Testis (tissue), 3 donors: ENCODE data around the gene CPNE4. TPM values are rescaled to one million over a fixed set of nuclear protein-coding genes. Genes with fewer than 3 reads are reported as not detected.
A peak's percentile ranks its signal among the peaks of the same experiment; 100 is the strongest.

ENCODE experiments used
- DNase-seq: peaks from one replicate; pipeline ENCODE4 v3.0.0-alpha.2; 2019
- H3K27ac ChIP-seq, 2 donors: fragments of 200-600 bp; sonication (generic); one replicate each; pipeline ENCODE4 v1.5.1; 2019
- H3K27me3 ChIP-seq: fragments of 200-600 bp; sonication (generic); one replicate; pipeline ENCODE4 v1.5.1; 2019
- H3K36me3 ChIP-seq: fragments of 200-600 bp; sonication (generic); one replicate; pipeline ENCODE4 v1.5.1; 2017; ENCODE audit warnings: low read depth; ENCODE audit errors: missing control alignments
- H3K4me1 ChIP-seq: fragments of 200-600 bp; sonication (generic); one replicate; pipeline ENCODE4 v1.5.1; 2019
- H3K4me3 ChIP-seq, 2 donors: fragments of 200-600 bp; sonication (generic); one replicate each; pipeline ENCODE4 v1.5.1; 2017 to 2019
- H3K9me3 ChIP-seq: fragments of 200-600 bp; sonication (generic); one replicate; pipeline ENCODE4 v1.5.1; 2017
- CTCF ChIP-seq, 3 experiments: fragments of 450-650 bp in 2 of 3; fragments of 200-600 bp in 1 of 3; sonication (generic) in 1 of 3; IDR thresholded peaks; one replicate each; pipeline ENCODE4 v1.5.1; 2016 to 2019; ENCODE audit warnings: antibody characterized with exemption in 3 of 3, mild to moderate bottlenecking in 2 of 3, moderate library complexity in 1 of 3
- POLR2A ChIP-seq: fragments of 450-650 bp; IDR thresholded peaks from one replicate; pipeline ENCODE4 v1.6.1; 2017; ENCODE audit warnings: antibody characterized with exemption, mild to moderate bottlenecking, moderate library complexity
- WGBS, 2 donors: methylation state at CpG; one replicate each; pipeline ENCODE4 v1.1.5; 2018; 5-methylcytosine and 5-hydroxymethylcytosine counted together
- intact Hi-C: fragments of 100-400 bp; cut with DNase I; formaldehyde crosslinking; loops from one replicate; pipeline ENCODE4 v1.15.1; 2023; ENCODE audit warnings: low total_unique reads
- polyA plus RNA-seq: library from polyadenylated mRNA; stranded (reverse); fragments of 350-450 nt; fragmentation: Illumina TruSeq; extraction: RNeasy Lipid Tissue Mini Kit (QIAGEN cat#74804); gene quantifications from one replicate; pipeline ENCODE4 v1.2.3, GENCODE V29; 2014; ENCODE audit warnings: low read depth, low replicate concordance; ENCODE audit not compliant: insufficient read depth
- total RNA-seq, 2 donors: library from RNA; depleted of rRNA; stranded (reverse); fragments of >200 nt; gene quantifications; one replicate each; pipeline ENCODE4 v1.2.3, GENCODE V29; 2016

The CPNE4 gene
- total and polyA plus RNA-seq, 3 donors from 2014 or later = 2.4 to 8.4 (median 4.5) TPM

- DNase-seq = no peak
- TF ChIP-seq CTCF (IDR thresholded peaks at IDR 0.05) = no peak
- no peak for TF ChIP-seq POLR2A
Measured at GRCh38 chr3:131608741-131609140, 426.1 kb downstream of the CPNE4 start.

GRCh38 chr3:131608296-131608695, 426.5 kb downstream of the CPNE4 start:
- Histone ChIP-seq H3K4me3 (no peak overlapping the region), H3K36me3 (no peaks in the 10 kb centered on the region), H3K9me3 (no peaks in the 10 kb centered on the region), H3K27me3 (no peaks in the 10 kb centered on the region), H3K27ac (no peak overlapping the region), H3K4me1 (peaks cover 3% of the 10 kb centered on the region)
- DNase-seq = no peak
- intact Hi-C loops = no loop called here
- no peak for TF ChIP-seq CTCF (IDR thresholded peaks at IDR 0.05)
- TF ChIP-seq POLR2A = no peak
- WGBS, 2 donors = 85 to 89% methylated on average over 1 of the region's 1 CpG

More at GRCh38 chr3:131608741-131609140, 426.1 kb downstream of the CPNE4 start:
- H3K27me3 ChIP-seq = no peaks in the 10 kb centered on the region
- no peaks in the 10 kb centered on the region for H3K36me3 ChIP-seq
- no peak overlapping the region for H3K27ac ChIP-seq
- H3K4me1 ChIP-seq = peaks cover 3% of the 10 kb centered on the region
- intact Hi-C loops = no loop called here
- H3K4me3 ChIP-seq = no peak overlapping the region
- H3K9me3 ChIP-seq = no peaks in the 10 kb centered on the region

GRCh38 chr3:131605916-131606315, 428.9 kb downstream of the CPNE4 start:
- peaks cover 3% of the 10 kb centered on the region for H3K4me1 ChIP-seq
- TF ChIP-seq POLR2A (no peak), CTCF (IDR thresholded peaks at IDR 0.05) (no peak)
- H3K9me3 ChIP-seq = no peaks in the 10 kb centered on the region
- intact Hi-C loops = no loop called here
- no peaks in the 10 kb centered on the region for H3K27me3 ChIP-seq
- DNase-seq = no peak
- H3K27ac ChIP-seq = no peak overlapping the region
- no peaks in the 10 kb centered on the region for H3K36me3 ChIP-seq
- WGBS, 2 donors = 76 to 79% methylated on average over 2 of the region's 2 CpGs
- no peak overlapping the region for H3K4me3 ChIP-seq

- no peaks in the 10 kb centered on the region for H3K36me3 ChIP-seq
- no peaks in the 10 kb centered on the region for H3K4me1 ChIP-seq
- H3K9me3 ChIP-seq = no peaks in the 10 kb centered on the region
- peak; percentile 53 for DNase-seq
- intact Hi-C loops = no loop called here
- no peak overlapping the region for H3K4me3 ChIP-seq
- H3K27ac ChIP-seq = no peak overlapping the region
- TF ChIP-seq CTCF (IDR thresholded peaks at IDR 0.05) (no peak), POLR2A (no peak)
- no peaks in the 10 kb centered on the region for H3K27me3 ChIP-seq
Measured at GRCh38 chr3:131602011-131602779, 432.6 kb downstream of the CPNE4 start.

- Histone ChIP-seq H3K9me3 (no peaks in the 10 kb centered on the region), H3K4me1 (no peaks in the 10 kb centered on the region), H3K36me3 (no peaks in the 10 kb centered on the region), H3K4me3 (no peak overlapping the region), H3K27me3 (no peaks in the 10 kb centered on the region), H3K27ac (no peak overlapping the region)
- DNase-seq = no peak
- TF ChIP-seq CTCF (IDR thresholded peaks at IDR 0.05) (no peak), POLR2A (no peak)
- intact Hi-C loops = no loop called here
- 63 to 84% methylated on average over 1 of the region's 1 CpG for WGBS, 2 donors
Measured at GRCh38 chr3:131597816-131598215, 437.0 kb downstream of the CPNE4 start.
